Activated T-cell treated with anti-CD3 and anti-CD28 coated beads, Interleukin-2, amount 50 U/mL, for 1 hour (primary cell): ENCODE data around the gene TBPL1.
"Not testable (repeated sequence)": the region's sequence is repeated elsewhere in the genome, so short reads cannot be mapped to it uniquely, and the experiment has no call there.

Source experiments
- DNase-seq: peaks from one replicate; pipeline ENCODE4 v3.0.0-alpha.2; 2020

Gene TBPL1

GRCh38 chr6:133977983-133978895, 25.2 kb downstream of the TBPL1 start:
- DNase-seq: no peak

- no peak for DNase-seq
These were observed 25.8 kb downstream of the TBPL1 start for GRCh38 chr6:133978896-133979240.

GRCh38 chr6:133979269-133979963, 26.4 kb downstream of the TBPL1 start:
- DNase-seq: not testable (repeated sequence)

GRCh38 chr6:133980168-133980567, 27.1 kb downstream of the TBPL1 start:
- DNase-seq: no peak

- DNase-seq: peak; percentile 46
These were observed 30.3 kb downstream of the TBPL1 start for GRCh38 chr6:133983099-133983939.

GRCh38 chr6:133985970-133986369, 32.9 kb downstream of the TBPL1 start:
- no peak for DNase-seq

- no peak for DNase-seq
These were observed 33.9 kb downstream of the TBPL1 start for GRCh38 chr6:133986942-133987341.

GRCh38 chr6:133989525-133989924, 36.5 kb downstream of the TBPL1 start:
- DNase-seq: no peak

- DNase-seq: no peak
These were observed 37.3 kb downstream of the TBPL1 start for GRCh38 chr6:133990321-133990720.

GRCh38 chr6:133991096-133991593, 38.1 kb downstream of the TBPL1 start:
- no peak for DNase-seq

GRCh38 chr6:133992992-133993680, 40.1 kb downstream of the TBPL1 start:
- DNase-seq: no peak

- no peak for DNase-seq
These were observed 42.3 kb downstream of the TBPL1 start for GRCh38 chr6:133995296-133995695.

GRCh38 chr6:133995758-133996157, 42.7 kb downstream of the TBPL1 start:
- DNase-seq: no peak

GRCh38 chr6:133997267-133997666, 44.2 kb downstream of the TBPL1 start:
- no peak for DNase-seq

GRCh38 chr6:133999305-133999704, 46.3 kb downstream of the TBPL1 start:
- DNase-seq: no peak

GRCh38 chr6:134000443-134000842, 47.4 kb downstream of the TBPL1 start:
- no peak for DNase-seq

- DNase-seq: no peak
These were observed 49.8 kb downstream of the TBPL1 start for GRCh38 chr6:134002821-134003220.

- DNase-seq: no peak
These were observed 50.5 kb downstream of the TBPL1 start for GRCh38 chr6:134003542-134003951.

GRCh38 chr6:134004714-134005113, 51.7 kb downstream of the TBPL1 start:
- DNase-seq: no peak

GRCh38 chr6:134005800-134006199, 52.8 kb downstream of the TBPL1 start:
- no peak for DNase-seq

- DNase-seq: no peak
These were observed 54.1 kb downstream of the TBPL1 start for GRCh38 chr6:134007077-134007476.

- DNase-seq: no peak
These were observed 56.9 kb downstream of the TBPL1 start for GRCh38 chr6:134009876-134010275.
